ENCODE measurements around the gene TROAP. TPM values are rescaled to one million over a fixed set of nuclear protein-coding genes. Genes with fewer than 3 reads are reported as not detected.

Gene TROAP
- total RNA-seq, 4 donors from 2014 or later = 8.0 to 28.1 (median 10.2) TPM

DNA sequence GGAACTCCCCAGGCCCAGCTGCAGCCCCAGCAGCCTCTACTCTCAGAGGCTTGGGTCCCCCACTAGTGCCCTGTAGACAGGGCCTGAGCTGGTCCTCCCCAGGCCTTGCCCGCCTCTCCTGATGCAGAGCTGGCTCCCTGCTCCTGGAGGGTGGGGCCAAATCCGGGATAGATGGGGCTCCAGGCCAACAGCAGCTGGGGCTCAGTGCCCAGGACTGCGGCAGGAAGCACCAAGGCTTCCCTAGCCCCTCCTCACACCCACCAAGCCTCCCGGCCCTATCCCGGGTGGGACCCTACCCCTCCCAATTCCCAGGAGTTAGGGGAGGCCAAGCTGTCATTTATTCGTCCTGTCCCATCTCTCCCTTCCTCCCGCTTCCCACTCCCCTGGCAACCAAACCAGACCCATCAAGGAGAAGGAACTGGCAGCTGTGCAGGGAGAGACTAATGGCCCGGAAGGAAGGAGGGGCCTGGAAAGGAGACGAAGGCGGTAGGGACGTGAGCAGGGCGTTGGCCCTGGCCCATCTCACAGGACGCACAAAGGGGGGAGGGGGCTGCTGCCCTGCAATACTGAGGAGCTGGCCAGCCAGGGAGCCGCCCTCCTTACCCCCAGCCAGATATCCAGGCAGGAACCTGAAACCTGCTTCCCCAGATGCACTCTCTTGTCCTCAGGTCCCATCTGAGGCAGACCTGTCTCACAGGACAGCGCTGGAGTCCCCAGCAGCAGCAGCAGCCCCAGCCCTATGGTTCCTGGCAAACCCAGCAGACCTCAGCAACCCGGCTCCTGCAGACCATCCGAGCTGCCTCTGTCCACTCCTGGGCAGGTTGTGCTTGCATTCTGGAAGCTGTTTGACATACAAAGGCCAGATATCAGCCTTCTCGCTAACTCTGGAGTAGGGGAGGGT is 29.7 kb upstream of the TROAP start:
- no peak overlapping the region for H3K4me3 ChIP-seq
- peaks cover 7 to 29% (median 12%) of the 10 kb centered on the region in 4 donors for H3K4me1 ChIP-seq

DNA sequence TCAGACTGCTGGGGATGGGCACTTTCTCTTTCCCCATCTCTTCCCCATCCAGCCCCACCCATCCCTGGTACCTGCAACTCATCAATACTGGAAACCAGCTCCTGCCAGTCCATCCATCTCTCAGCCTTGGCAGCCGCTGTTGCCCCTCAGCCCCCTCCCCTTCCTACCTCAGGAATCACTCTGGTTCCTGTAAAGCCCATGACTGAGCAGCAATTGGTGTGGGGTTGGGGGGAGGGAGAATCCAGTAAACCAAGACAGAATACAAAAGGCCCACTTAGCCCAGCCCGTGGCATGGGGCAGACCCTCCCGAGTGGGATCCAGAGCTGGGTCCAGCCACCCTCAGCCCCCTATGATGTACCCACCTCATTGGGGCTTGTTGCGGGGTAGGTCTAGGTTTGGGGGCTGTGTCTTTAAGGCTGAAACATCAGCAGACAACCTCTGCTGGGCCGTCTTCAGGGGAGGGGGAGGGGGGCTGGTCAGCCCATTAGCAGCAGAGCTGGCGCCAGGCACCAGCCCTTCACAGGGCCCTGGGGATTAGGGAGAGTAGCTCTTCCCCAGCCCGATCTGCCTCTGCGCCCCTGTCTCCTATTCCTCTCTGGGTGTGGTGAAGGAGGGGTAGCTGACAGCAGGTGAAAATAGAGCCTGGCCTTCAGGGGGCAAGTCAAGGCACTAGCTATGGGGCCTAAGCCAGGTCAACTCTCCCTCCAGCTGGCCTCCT is 28.8 kb upstream of the TROAP start:
- Histone ChIP-seq H3K27me3 (peaks cover 0 to 35% of the 10 kb centered on the region in 2 donors), H3K36me3 (no peaks in the 10 kb centered on the region), H3K4me1 (peaks cover 7 to 29% (median 12%) of the 10 kb centered on the region in 4 donors), H3K4me3 (no peak overlapping the region), H3K27ac (no peak overlapping the region), H3K9me3 (no peaks in the 10 kb centered on the region)
- DNase-seq = no peak
- TF ChIP-seq CTCF (IDR thresholded peaks at IDR 0.05) (no peak), POLR2A (IDR thresholded peaks at IDR 0.05) (no peak)

More for the DNA sequence above, 29.7 kb upstream of the TROAP start:
- DNase-seq = peak in 1 of 3 donors; percentile 44
- peaks cover 0 to 34% of the 10 kb centered on the region in 2 donors for H3K27me3 ChIP-seq
- H3K9me3 ChIP-seq = no peaks in the 10 kb centered on the region
- no peak for TF ChIP-seq POLR2A (IDR thresholded peaks at IDR 0.05)
- no peak for TF ChIP-seq CTCF (IDR thresholded peaks at IDR 0.05)
- H3K27ac ChIP-seq = no peak overlapping the region
- H3K36me3 ChIP-seq = no peaks in the 10 kb centered on the region

GRCh38 chr12:49294804-49295081 is 28.3 kb upstream of the TROAP start:
- Histone ChIP-seq H3K27ac (no peak overlapping the region), H3K36me3 (no peaks in the 10 kb centered on the region), H3K27me3 (peaks cover 0 to 35% of the 10 kb centered on the region in 2 donors), H3K4me3 (no peak overlapping the region), H3K4me1 (peaks cover 7 to 29% (median 12%) of the 10 kb centered on the region in 4 donors), H3K9me3 (no peaks in the 10 kb centered on the region)
- TF ChIP-seq POLR2A (IDR thresholded peaks at IDR 0.05) (no peak), CTCF (IDR thresholded peaks at IDR 0.05) (no peak)
- peak in 1 of 3 donors; percentile 37 for DNase-seq

DNA sequence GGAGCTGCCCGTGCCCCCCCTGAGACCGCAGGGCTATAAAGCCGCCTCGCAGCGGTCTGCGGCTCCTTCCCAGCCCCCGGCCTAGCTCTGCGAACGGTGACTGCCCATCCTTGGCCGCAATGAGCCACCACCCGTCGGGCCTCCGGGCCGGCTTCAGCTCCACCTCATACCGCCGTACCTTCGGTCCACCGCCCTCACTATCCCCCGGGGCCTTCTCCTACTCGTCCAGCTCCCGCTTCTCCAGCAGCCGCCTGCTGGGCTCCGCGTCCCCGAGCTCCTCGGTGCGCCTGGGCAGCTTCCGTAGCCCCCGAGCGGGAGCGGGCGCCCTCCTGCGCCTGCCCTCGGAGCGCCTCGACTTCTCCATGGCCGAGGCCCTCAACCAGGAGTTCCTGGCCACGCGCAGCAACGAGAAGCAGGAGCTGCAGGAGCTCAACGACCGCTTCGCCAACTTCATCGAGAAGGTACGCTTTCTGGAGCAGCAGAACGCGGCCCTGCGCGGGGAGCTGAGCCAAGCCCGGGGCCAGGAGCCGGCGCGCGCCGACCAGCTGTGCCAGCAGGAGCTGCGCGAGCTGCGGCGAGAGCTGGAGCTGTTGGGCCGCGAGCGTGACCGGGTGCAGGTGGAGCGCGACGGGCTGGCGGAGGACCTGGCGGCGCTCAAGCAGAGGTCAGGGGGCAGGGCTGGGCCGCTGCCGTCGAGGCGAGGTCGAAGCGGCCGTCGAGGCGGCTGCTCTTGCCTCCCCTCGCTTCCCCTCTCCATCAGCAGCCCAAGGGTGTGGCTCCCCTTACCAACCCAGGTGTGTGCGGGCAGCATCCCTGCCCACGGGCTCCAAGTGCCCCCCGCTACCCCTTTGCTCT is 27.7 kb upstream of the TROAP start, which contains the start of gene PRPH:
Gene PRPH, plus strand, starts transcription at position 66 of the 855 bp plus-strand sequence. Its CDS starts 54 bp downstream, at position 120.
- Histone ChIP-seq H3K27me3 (peaks cover 0 to 35% of the 10 kb centered on the region in 2 donors), H3K36me3 (no peaks in the 10 kb centered on the region), H3K9me3 (no peaks in the 10 kb centered on the region), H3K27ac (no peak within 1 kb of the TSS), H3K4me3 (peak within 1 kb of the TSS in 1 of 4 donors; percentile 1), H3K4me1 (peaks cover 7 to 29% (median 12%) of the 10 kb centered on the region in 4 donors)
- peak in 2 of 3 donors; percentile 42 to 53 for DNase-seq
- TF ChIP-seq POLR2A (IDR thresholded peaks at IDR 0.05) (no peak), CTCF (IDR thresholded peaks at IDR 0.05) (no peak)
